Mucosa of descending colon (tissue), 3 donors: ENCODE measurements around the gene CYB5R4. TPM values are rescaled to one million over a fixed set of nuclear protein-coding genes. Genes with fewer than 3 reads are reported as not detected.
"Not testable (repeated sequence)": the region's sequence is repeated elsewhere in the genome, so short reads cannot be mapped to it uniquely, and the experiment has no call there.

Source experiments
- ATAC-seq: fragments of 200-7000 bp; cut with Tn5 transposase; one replicate; pipeline ENCODE4 v1.9.1; 2020; ENCODE audit warnings: mild to moderate bottlenecking, moderate library complexity
- DNase-seq, 3 donors: peaks; one replicate each; pipeline ENCODE4 v3.0.0-alpha.2; 2020
- H3K36me3 ChIP-seq: fragments of 200-600 bp; one replicate; pipeline ENCODE4 v1.8.0; 2021; ENCODE audit warnings: low read depth, mild to moderate bottlenecking
- H3K4me1 ChIP-seq: fragments of 200-600 bp; one replicate; pipeline ENCODE4 v1.8.0; 2021; ENCODE audit warnings: low read depth, mild to moderate bottlenecking
- H3K4me3 ChIP-seq: fragments of 200-600 bp; one replicate; pipeline ENCODE4 v1.8.0; 2021; ENCODE audit warnings: mild to moderate bottlenecking
- H3K9me3 ChIP-seq: fragments of 200-600 bp; one replicate; pipeline ENCODE4 v1.8.0; 2021; ENCODE audit warnings: mild to moderate bottlenecking
- intact Hi-C, 2 donors: fragments of 100-400 bp; cut with DNase I in 1 of 2; cut with micrococcal nuclease in 1 of 2; formaldehyde crosslinking; loops; one replicate each; pipeline versions ENCODE4 v1.11.0 to v1.11.1; 2022; cut with DNase I, micrococcal nuclease
- total RNA-seq, 3 donors: library from RNA; stranded (reverse); fragmentation: NEBNext Ultra II Directional in 2 of 3; extraction: Animal tissue kit (Norgen Biotek cat#: 25700) in 2 of 3; gene quantifications; one replicate each; pipeline versions ENCODE4 v1.2.1 to v1.2.4, GENCODE V29; 2021 to 2023
- TF ChIP-seq, protein P1 (sequence below): fragments of 200-600 bp; IDR thresholded peaks from one replicate; pipeline ENCODE4 v1.8.0; 2022; ENCODE audit warnings: antibody characterized with exemption, mild to moderate bottlenecking
- donor health status: DM: no; HTN: no; CAD: no; lungs with moderate emphysema.
- donor health status: DM: no; HTN: no; CAD: no.
- donor health status: DM: no; HTN: yes; CAD: no.

CYB5R4 gene
- total RNA-seq, 3 donors from 2014 or later = 26.6 to 30.7 (median 29.0) TPM

GRCh38 chr6:83914953-83915352, 55.5 kb downstream of the CYB5R4 start:
- Histone ChIP-seq H3K36me3 (no peaks in the 10 kb centered on the region), H3K4me1 (no peaks in the 10 kb centered on the region), H3K9me3 (no peaks in the 10 kb centered on the region), H3K4me3 (no peak overlapping the region)
- no peak for ATAC-seq
- no peak for DNase-seq
- TF ChIP-seq, protein P1, sequence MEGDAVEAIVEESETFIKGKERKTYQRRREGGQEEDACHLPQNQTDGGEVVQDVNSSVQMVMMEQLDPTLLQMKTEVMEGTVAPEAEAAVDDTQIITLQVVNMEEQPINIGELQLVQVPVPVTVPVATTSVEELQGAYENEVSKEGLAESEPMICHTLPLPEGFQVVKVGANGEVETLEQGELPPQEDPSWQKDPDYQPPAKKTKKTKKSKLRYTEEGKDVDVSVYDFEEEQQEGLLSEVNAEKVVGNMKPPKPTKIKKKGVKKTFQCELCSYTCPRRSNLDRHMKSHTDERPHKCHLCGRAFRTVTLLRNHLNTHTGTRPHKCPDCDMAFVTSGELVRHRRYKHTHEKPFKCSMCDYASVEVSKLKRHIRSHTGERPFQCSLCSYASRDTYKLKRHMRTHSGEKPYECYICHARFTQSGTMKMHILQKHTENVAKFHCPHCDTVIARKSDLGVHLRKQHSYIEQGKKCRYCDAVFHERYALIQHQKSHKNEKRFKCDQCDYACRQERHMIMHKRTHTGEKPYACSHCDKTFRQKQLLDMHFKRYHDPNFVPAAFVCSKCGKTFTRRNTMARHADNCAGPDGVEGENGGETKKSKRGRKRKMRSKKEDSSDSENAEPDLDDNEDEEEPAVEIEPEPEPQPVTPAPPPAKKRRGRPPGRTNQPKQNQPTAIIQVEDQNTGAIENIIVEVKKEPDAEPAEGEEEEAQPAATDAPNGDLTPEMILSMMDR = no peak
- intact Hi-C loops = no loop called here

- intact Hi-C loops = no loop called here
- ATAC-seq = no peak
- TF ChIP-seq, protein P1 = no peak
- H3K4me1 ChIP-seq = no peaks in the 10 kb centered on the region
- H3K9me3 ChIP-seq = no peaks in the 10 kb centered on the region
- H3K4me3 ChIP-seq = no peak overlapping the region
- no peaks in the 10 kb centered on the region for H3K36me3 ChIP-seq
- no peak for DNase-seq
Measured at GRCh38 chr6:83917001-83917400, 57.5 kb downstream of the CYB5R4 start.

DNA sequence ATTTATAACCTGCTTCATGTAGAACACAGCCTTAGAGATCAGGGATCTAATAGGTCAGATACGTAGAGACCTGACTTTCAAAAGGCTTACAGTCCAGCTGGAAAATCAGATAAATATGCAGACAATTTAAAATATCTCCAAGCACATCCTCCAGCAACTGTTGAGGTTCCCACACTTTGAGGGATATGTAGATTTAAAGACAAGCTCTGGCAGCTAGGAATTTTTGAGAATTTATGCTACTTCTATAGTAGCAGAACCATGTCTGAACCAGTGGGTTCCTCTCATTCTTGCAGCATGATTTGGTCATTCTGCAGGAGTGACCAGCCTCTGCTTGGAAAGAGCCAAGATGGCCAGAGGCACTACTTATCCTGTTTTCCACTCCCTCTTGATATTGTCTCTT, 60.5 kb downstream of the CYB5R4 start:
- H3K9me3 ChIP-seq = no peaks in the 10 kb centered on the region
- DNase-seq (no peak), ATAC-seq (no peak)
- H3K36me3 ChIP-seq = no peaks in the 10 kb centered on the region
- intact Hi-C loops = no loop called here
- TF ChIP-seq, protein P1 = no peak
- H3K4me1 ChIP-seq = no peaks in the 10 kb centered on the region
- no peak overlapping the region for H3K4me3 ChIP-seq

GRCh38 chr6:83921315-83921714, 61.8 kb downstream of the CYB5R4 start:
- H3K9me3 ChIP-seq = no peaks in the 10 kb centered on the region
- no peak overlapping the region for H3K4me3 ChIP-seq
- H3K4me1 ChIP-seq = no peaks in the 10 kb centered on the region
- intact Hi-C loops = no loop called here
- no peaks in the 10 kb centered on the region for H3K36me3 ChIP-seq
- DNase-seq (no peak), ATAC-seq (no peak)
- TF ChIP-seq, protein P1 = no peak

GRCh38 chr6:83927470-83927869, 68.0 kb downstream of the CYB5R4 start:
- intact Hi-C loops = no loop called here
- ATAC-seq = no peak
- TF ChIP-seq, protein P1 = no peak
- Histone ChIP-seq H3K9me3 (no peaks in the 10 kb centered on the region), H3K4me1 (no peaks in the 10 kb centered on the region), H3K36me3 (no peaks in the 10 kb centered on the region), H3K4me3 (no peak overlapping the region)
- no peak for DNase-seq

DNA sequence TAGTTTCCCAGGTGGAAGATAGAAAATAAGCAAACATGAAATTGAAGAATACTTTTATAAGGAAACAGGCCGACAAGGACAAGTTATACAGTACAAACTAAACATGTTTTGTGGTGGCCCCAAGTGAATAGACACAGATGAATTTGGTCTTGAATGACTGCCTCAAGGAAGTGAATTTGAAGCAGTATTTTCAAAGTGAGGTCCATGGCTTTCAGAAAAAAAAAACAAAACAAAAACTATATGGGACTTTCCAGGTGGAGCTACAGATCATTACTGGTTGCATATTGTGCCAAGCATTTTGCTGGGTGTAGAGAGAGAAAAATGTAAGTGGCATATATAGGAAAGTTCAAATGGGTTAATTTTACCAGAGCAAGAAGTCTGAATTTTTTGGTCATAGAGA, 68.8 kb downstream of the CYB5R4 start:
- Histone ChIP-seq H3K36me3 (no peaks in the 10 kb centered on the region), H3K9me3 (no peaks in the 10 kb centered on the region), H3K4me3 (no peak overlapping the region), H3K4me1 (no peaks in the 10 kb centered on the region)
- intact Hi-C loops = no loop called here
- DNase-seq (no peak), ATAC-seq (no peak)
- TF ChIP-seq, protein P1 = no peak

DNA sequence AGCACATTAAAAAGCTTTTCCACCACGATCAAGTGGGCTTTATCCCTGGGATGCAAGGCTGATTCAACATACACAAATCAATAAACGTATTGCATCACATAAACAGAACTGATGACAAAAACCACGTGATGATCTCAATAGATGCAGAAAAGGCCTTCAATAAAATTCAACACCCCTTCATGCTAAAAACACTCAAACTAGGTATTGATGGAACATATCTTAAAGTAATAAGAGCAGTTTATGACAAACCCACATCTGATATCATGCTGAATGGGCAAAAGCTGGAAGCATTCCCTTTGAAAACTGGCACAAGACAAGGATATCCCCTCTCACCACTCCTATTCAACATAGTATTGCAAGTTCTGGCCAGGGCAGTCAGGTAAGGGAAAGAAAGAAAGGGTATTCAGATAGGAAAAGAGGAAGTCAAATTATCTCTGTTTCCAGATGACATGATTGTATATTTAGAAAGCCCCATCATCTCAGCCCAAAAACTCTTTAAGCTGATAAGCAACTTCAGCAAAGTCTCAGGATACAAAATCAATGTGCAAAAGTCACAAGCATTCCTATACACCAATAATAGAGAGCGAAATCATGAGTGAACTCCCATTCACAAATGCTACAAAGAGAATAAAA, 86.8 kb downstream of the CYB5R4 start:
- not testable (repeated sequence) for H3K4me1 ChIP-seq, H3K9me3 ChIP-seq, H3K36me3 ChIP-seq, H3K4me3 ChIP-seq, ATAC-seq, DNase-seq
- intact Hi-C loops = loop anchor here in 1 of 2 donors (10.0 kb wide), 1 partner anchor 1398 kb away; no protein-coding TSS in a partner anchor

GRCh38 chr6:83947983-83948382, 88.5 kb downstream of the CYB5R4 start:
- not testable (repeated sequence) for H3K4me1 ChIP-seq, H3K4me3 ChIP-seq, H3K36me3 ChIP-seq, ATAC-seq, DNase-seq, H3K9me3 ChIP-seq
- intact Hi-C loops = loop anchor here in 1 of 2 donors (10.0 kb wide), 1 partner anchor 1397 kb away; no protein-coding TSS in a partner anchor
